Measurements from ENCODE around the gene SYNJ2BP.

The SYNJ2BP gene

DNA sequence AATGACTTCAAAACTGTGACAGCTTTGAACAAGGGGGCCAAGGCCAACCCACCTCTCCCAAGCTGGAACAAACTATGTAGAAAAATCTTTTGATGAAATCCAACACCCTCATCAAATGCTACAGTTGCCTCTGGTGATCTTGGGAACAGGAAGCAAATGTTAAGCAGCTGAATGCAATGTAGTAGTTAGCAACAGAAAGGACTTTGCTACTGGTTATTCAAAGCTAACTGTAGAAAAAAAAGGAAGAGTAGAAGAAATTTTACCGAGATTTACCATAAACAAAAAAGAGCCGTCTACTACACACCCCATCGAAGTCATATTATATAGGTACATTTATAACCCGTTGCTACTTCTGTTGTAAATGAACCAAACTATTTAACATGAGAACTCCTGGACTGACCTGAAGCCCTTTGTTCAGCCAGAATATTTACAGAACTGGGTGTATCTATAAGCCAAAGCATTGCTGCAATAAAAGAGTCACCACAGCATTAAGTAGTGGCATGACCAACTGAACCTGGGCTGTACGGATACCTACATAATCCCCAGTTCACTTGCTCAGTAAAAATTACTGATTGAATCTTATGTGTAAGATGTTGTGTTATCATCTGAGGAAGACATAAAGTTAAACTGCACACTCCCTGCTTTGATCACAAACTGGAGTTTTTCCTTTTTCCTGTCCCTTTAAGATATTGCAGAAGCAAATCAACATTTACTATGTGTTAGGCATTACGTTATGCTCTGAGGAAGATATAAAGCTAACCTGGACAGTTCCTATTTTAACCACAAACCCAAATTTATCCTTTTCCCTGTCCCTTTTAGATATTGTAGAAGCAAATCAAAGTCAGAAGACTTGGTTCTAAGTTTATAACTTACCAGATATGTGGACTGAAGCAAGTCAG lies 25.1 kb downstream of the SYNJ2BP start:
- no peak for DNase-seq

DNA sequence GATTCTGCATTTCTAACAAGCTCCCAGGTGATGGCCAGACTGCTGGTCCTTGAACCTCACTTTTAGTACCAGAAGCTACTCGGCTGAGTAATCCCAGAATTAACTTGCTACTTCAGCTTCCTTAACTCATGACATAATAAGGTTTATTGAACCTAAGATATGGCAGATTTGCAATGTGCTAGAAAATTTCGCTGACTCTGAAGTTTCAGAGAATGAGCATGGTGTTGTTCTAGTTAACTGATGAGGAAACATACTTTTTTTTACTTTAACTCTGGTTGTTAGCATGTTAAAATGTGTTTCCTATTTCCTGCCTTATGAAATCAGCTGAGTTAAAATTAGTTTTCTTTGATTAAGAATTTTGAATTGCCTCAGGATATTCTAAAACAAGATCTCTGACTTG lies 34.4 kb downstream of the SYNJ2BP start:
- no peak for DNase-seq

DNA sequence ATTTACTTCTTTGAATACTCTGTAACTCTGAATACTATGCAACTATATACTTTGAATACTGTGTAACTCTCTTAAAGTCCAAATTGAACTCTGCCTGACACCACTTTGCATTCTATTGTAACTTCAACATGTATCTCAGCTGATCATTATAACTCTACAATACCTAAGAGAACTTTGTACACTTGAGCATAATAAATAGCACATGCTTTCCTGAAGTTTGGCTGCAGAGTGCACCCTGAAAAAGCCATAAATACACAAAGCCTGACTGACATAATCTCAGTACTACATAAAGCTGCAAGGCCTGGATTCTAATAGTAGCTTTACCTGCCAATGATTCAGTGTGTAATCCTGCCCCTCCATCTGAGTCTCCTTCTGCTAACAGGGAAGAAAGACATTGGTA lies 36.1 kb downstream of the SYNJ2BP start:
- no peak for DNase-seq

DNA sequence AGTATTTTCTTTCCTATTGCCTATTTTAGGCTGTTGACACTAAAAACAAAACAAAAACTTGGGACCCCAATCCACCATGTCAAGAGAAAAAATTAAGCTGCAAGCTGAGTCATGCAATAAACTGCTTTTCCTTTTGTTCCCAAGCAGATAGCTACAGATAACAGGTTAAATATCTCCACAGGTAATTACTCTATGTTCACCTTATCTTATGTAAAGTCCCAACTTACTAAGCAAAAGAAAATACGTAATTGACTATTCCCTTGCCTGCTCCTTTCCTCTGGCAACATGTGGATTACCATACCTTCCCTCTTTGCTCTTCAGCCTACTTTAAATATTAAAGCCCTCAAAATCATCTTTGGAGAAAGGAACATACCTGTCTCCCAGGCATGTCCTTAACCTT lies 38.2 kb downstream of the SYNJ2BP start:
- no peak for DNase-seq
